Stimulated activated CD4-positive, alpha-beta T cell treated with anti-CD3 and anti-CD28 coated beads, Interleukin-1b, Interleukin-23, amount 100 ng/mL, for 1 hour (primary cell): ENCODE measurements around the gene KCNIP3.

Source experiments
- DNase-seq, 2 donors: peaks; one replicate each; pipeline ENCODE4 v3.0.0-alpha.2; 2020; ENCODE audit warnings: low read depth in 2 of 2

Gene KCNIP3

GRCh38 chr2:95327861-95328260, 30.7 kb downstream of the KCNIP3 start:
- no peak for DNase-seq

- no peak for DNase-seq
These were observed 31.4 kb downstream of the KCNIP3 start for GRCh38 chr2:95328358-95329125.

- no peak for DNase-seq
These were observed 32.3 kb downstream of the KCNIP3 start for GRCh38 chr2:95329401-95329800.

GRCh38 chr2:95329891-95330793, 33.0 kb downstream of the KCNIP3 start:
- DNase-seq, result no peak

- DNase-seq, result no peak
These were observed 33.7 kb downstream of the KCNIP3 start for GRCh38 chr2:95330794-95331338.

GRCh38 chr2:95331606-95332005, 34.5 kb downstream of the KCNIP3 start:
- DNase-seq, result no peak

GRCh38 chr2:95332036-95332435, 34.9 kb downstream of the KCNIP3 start:
- no peak for DNase-seq

- no peak for DNase-seq
These were observed 35.9 kb downstream of the KCNIP3 start for GRCh38 chr2:95333056-95333455.

GRCh38 chr2:95333888-95334338, 36.8 kb downstream of the KCNIP3 start:
- no peak for DNase-seq

- DNase-seq, result no peak
These were observed 37.9 kb downstream of the KCNIP3 start for GRCh38 chr2:95334916-95335641.

- no peak for DNase-seq
These were observed 39.3 kb downstream of the KCNIP3 start for GRCh38 chr2:95336406-95336805.

GRCh38 chr2:95337829-95338228, 40.7 kb downstream of the KCNIP3 start:
- no peak for DNase-seq

- DNase-seq, result no peak
These were observed 45.6 kb downstream of the KCNIP3 start for GRCh38 chr2:95342556-95343320.

- DNase-seq, result no peak
These were observed 46.5 kb downstream of the KCNIP3 start for GRCh38 chr2:95343429-95344214.

- DNase-seq, result no peak
These were observed 47.1 kb downstream of the KCNIP3 start for GRCh38 chr2:95344215-95344583.

- no peak for DNase-seq
These were observed 47.5 kb downstream of the KCNIP3 start for GRCh38 chr2:95344656-95345055.

GRCh38 chr2:95345081-95345562, 48.0 kb downstream of the KCNIP3 start:
- DNase-seq, result no peak

GRCh38 chr2:95345563-95346230, 48.5 kb downstream of the KCNIP3 start:
- DNase-seq, result peak; percentile 8 to 43

GRCh38 chr2:95346231-95346737, 49.1 kb downstream of the KCNIP3 start:
- DNase-seq, result no peak
